HepG2 (cell line): ENCODE data around the gene SELENOW. TPM values are rescaled to one million over a fixed set of nuclear protein-coding genes. Genes with fewer than 3 reads are reported as not detected.

ENCODE experiments used
- BRCA1 ChIP-seq: sonication (generic); formaldehyde crosslinking; IDR thresholded peaks from 2 replicates; pipeline ENCODE4 v1.4.0; 2020; ENCODE audit warnings: missing genetic modification reagents
- EEA1 ChIP-seq: sonication (generic); formaldehyde crosslinking; IDR thresholded peaks from 2 replicates; pipeline ENCODE4 v1.5.1; 2020; ENCODE audit warnings: mild to moderate bottlenecking, missing genetic modification reagents, borderline replicate concordance
- HMG20B ChIP-seq: conservative IDR thresholded peaks from 2 replicates; pipeline ENCODE4 v1.6.1; 2016; ENCODE audit warnings: missing genetic modification reagents, missing compliant biosample characterization
- HMGA1 ChIP-seq: sonication (generic); formaldehyde crosslinking; conservative IDR thresholded peaks from 2 replicates; pipeline ENCODE4 v1.4.0; 2020; ENCODE audit warnings: missing genetic modification reagents
- IRF2 ChIP-seq: IDR thresholded peaks from 2 replicates; pipeline ENCODE4 v1.6.1; 2018; ENCODE audit warnings: missing genetic modification reagents, missing compliant biosample characterization
- MAFF ChIP-seq: IDR thresholded peaks from 2 replicates; pipeline ENCODE4 v1.6.1; 2011; ENCODE audit warnings: low read depth, low read length, improper control_type of control experiment
- NKX3-1 ChIP-seq: sonication (generic); formaldehyde crosslinking; IDR thresholded peaks from 2 replicates; pipeline ENCODE4 v1.5.0; 2020; ENCODE audit warnings: missing genetic modification reagents
- RELA ChIP-seq: sonication (generic); formaldehyde crosslinking; IDR thresholded peaks from 2 replicates; pipeline ENCODE4 v1.4.0; 2020; ENCODE audit warnings: missing genetic modification reagents
- SMARCE1 ChIP-seq: fragments of 450-650 bp; IDR thresholded peaks from 2 replicates; pipeline ENCODE4 v1.6.1; 2017; ENCODE audit warnings: borderline replicate concordance
- TIGD3 ChIP-seq: sonication (generic); formaldehyde crosslinking; IDR thresholded peaks from 2 replicates; pipeline ENCODE4 v1.5.1; 2020; ENCODE audit warnings: mild to moderate bottlenecking, missing genetic modification reagents, borderline replicate concordance
- ZNF501 ChIP-seq: sonication (generic); formaldehyde crosslinking; IDR thresholded peaks from 2 replicates; pipeline ENCODE4 v1.5.1; 2020; ENCODE audit warnings: mild to moderate bottlenecking, moderate library complexity, missing genetic modification reagents
- ZNF652 ChIP-seq: IDR thresholded peaks from 2 replicates; pipeline ENCODE4 v1.6.1; 2016; ENCODE audit warnings: low read depth, borderline replicate concordance
- ZNF703 ChIP-seq: sonication (generic); formaldehyde crosslinking; IDR thresholded peaks from 2 replicates; pipeline ENCODE4 v1.5.1; 2020; ENCODE audit warnings: missing genetic modification reagents, mild to moderate bottlenecking, moderate library complexity, borderline replicate concordance
- ZNF770 ChIP-seq: sonication (generic); formaldehyde crosslinking; IDR thresholded peaks from 2 replicates; pipeline ENCODE4 v1.5.0; 2020; ENCODE audit warnings: mild to moderate bottlenecking, missing genetic modification reagents
- ZNF878 ChIP-seq: sonication (generic); formaldehyde crosslinking; IDR thresholded peaks from 2 replicates; pipeline ENCODE4 v1.8.1; 2023; ENCODE audit warnings: mild to moderate bottlenecking, missing genetic modification reagents, moderate library complexity
- polyA plus RNA-seq, 8 experiments: library from polyadenylated mRNA; depleted of rRNA in 3 of 8; stranded (reverse) in 7 of 8; unstranded in 1 of 8; fragments of >200 nt; fragmentation: Illumina TruSeq in 4 of 8; extraction: Trizol in 4 of 8; gene quantifications; 2 replicates each; pipeline versions ENCODE4 v1.2.1 to v1.2.3, GENCODE V29; 2011 to 2016; ENCODE audit warnings: low read depth in 4 of 8, missing spikeins in 1 of 8, mixed read lengths in 1 of 8; ENCODE audit not compliant: insufficient read depth in 1 of 8
- total RNA-seq, 5 experiments: library from RNA; depleted of rRNA; stranded (reverse); fragments of >200 nt; fragmentation: Illumina TruSeq; extraction: Trizol; gene quantifications; 2 replicates each; pipeline ENCODE4 v1.2.3, GENCODE V29; 2016; ENCODE audit warnings: low read depth in 1 of 5
- TF ChIP-seq, protein P1 (sequence below): sonication (generic); formaldehyde crosslinking; IDR thresholded peaks from 2 replicates; pipeline ENCODE4 v1.5.0; 2020; ENCODE audit warnings: missing genetic modification reagents
- TF ChIP-seq, protein P2 (sequence below): sonication (generic); formaldehyde crosslinking; IDR thresholded peaks from 2 replicates; pipeline ENCODE4 v1.5.1; 2020; ENCODE audit warnings: mild to moderate bottlenecking, missing genetic modification reagents, borderline replicate concordance
- TF ChIP-seq, protein P3 (sequence below): sonication (generic); formaldehyde crosslinking; IDR thresholded peaks from 2 replicates; pipeline ENCODE4 v1.4.0; 2020; ENCODE audit warnings: mild to moderate bottlenecking, missing genetic modification reagents

The SELENOW gene
- total and polyA plus RNA-seq, 2 of the 13 experiments (the other 11 are each of a cell fraction or from before 2014, with no cell fraction given), result 50.3 to 64.7 TPM

- TF ChIP-seq, protein P1, sequence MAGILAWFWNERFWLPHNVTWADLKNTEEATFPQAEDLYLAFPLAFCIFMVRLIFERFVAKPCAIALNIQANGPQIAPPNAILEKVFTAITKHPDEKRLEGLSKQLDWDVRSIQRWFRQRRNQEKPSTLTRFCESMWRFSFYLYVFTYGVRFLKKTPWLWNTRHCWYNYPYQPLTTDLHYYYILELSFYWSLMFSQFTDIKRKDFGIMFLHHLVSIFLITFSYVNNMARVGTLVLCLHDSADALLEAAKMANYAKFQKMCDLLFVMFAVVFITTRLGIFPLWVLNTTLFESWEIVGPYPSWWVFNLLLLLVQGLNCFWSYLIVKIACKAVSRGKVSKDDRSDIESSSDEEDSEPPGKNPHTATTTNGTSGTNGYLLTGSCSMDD (CRISPR knock-in tag), result no peak
- TF ChIP-seq IRF2 (CRISPR knock-in tag), result peak; percentile 21; the same call in 1 of the 2 replicates
- TF ChIP-seq ZNF652 (CRISPR knock-in tag), result no peak
- TF ChIP-seq SMARCE1, result no peak
- no peak for TF ChIP-seq ZNF703 (CRISPR knock-in tag)
- peak; percentile 94 for TF ChIP-seq ZNF501 (CRISPR knock-in tag)
- peak; percentile 57 for TF ChIP-seq ZNF770 (CRISPR knock-in tag)
- no peak for TF ChIP-seq BRCA1 (CRISPR knock-in tag)
- no peak for TF ChIP-seq HMGA1 (CRISPR knock-in tag)
- TF ChIP-seq, protein P2, sequence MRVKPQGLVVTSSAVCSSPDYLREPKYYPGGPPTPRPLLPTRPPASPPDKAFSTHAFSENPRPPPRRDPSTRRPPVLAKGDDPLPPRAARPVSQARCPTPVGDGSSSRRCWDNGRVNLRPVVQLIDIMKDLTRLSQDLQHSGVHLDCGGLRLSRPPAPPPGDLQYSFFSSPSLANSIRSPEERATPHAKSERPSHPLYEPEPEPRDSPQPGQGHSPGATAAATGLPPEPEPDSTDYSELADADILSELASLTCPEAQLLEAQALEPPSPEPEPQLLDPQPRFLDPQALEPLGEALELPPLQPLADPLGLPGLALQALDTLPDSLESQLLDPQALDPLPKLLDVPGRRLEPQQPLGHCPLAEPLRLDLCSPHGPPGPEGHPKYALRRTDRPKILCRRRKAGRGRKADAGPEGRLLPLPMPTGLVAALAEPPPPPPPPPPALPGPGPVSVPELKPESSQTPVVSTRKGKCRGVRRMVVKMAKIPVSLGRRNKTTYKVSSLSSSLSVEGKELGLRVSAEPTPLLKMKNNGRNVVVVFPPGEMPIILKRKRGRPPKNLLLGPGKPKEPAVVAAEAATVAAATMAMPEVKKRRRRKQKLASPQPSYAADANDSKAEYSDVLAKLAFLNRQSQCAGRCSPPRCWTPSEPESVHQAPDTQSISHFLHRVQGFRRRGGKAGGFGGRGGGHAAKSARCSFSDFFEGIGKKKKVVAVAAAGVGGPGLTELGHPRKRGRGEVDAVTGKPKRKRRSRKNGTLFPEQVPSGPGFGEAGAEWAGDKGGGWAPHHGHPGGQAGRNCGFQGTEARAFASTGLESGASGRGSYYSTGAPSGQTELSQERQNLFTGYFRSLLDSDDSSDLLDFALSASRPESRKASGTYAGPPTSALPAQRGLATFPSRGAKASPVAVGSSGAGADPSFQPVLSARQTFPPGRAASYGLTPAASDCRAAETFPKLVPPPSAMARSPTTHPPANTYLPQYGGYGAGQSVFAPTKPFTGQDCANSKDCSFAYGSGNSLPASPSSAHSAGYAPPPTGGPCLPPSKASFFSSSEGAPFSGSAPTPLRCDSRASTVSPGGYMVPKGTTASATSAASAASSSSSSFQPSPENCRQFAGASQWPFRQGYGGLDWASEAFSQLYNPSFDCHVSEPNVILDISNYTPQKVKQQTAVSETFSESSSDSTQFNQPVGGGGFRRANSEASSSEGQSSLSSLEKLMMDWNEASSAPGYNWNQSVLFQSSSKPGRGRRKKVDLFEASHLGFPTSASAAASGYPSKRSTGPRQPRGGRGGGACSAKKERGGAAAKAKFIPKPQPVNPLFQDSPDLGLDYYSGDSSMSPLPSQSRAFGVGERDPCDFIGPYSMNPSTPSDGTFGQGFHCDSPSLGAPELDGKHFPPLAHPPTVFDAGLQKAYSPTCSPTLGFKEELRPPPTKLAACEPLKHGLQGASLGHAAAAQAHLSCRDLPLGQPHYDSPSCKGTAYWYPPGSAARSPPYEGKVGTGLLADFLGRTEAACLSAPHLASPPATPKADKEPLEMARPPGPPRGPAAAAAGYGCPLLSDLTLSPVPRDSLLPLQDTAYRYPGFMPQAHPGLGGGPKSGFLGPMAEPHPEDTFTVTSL (CRISPR knock-in tag), result no peak
- TF ChIP-seq HMG20B, result no peak
- no peak for TF ChIP-seq MAFF
- TF ChIP-seq ZNF878 (CRISPR knock-in tag), result no peak
- TF ChIP-seq RELA (CRISPR knock-in tag), result no peak
- peak; percentile 75; the same call in 1 of the 2 replicates for TF ChIP-seq NKX3-1 (CRISPR knock-in tag)
- TF ChIP-seq, protein P3, sequence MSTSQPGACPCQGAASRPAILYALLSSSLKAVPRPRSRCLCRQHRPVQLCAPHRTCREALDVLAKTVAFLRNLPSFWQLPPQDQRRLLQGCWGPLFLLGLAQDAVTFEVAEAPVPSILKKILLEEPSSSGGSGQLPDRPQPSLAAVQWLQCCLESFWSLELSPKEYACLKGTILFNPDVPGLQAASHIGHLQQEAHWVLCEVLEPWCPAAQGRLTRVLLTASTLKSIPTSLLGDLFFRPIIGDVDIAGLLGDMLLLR (CRISPR knock-in tag), result no peak; the same call in 1 of the 2 replicates
- 0 out of 2 replicates have a peak, but pooled peaks have one; percentile 55 for TF ChIP-seq TIGD3 (CRISPR knock-in tag)
- no peak for TF ChIP-seq EEA1 (CRISPR knock-in tag)
Observed at GRCh38 chr19:47778049-47778953, at the start of gene SELENOW (continued).
